ENCODE data around the gene CHD5.

DNA sequence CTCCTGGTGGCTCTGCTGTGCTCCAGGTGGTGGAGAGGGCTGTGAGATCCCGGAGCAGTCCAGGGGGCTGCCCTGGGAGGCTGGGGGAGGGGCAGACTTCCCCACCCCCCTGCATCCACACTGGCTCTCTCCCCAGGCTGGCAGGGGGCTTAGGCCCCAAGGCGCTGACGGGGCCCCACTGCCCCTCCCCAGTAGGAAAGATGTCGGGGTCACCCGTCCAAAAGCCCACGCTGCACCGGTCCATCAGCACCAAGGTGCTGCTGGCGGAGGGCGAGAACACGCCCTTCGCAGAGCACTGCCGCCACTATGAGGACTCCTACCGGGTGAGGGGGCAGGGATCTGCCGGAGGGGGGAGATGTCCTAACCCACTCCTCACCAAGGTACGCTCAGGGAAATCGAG is 31.6 kb upstream of the CHD5 start:
- TF ChIP-seq, protein P1, sequence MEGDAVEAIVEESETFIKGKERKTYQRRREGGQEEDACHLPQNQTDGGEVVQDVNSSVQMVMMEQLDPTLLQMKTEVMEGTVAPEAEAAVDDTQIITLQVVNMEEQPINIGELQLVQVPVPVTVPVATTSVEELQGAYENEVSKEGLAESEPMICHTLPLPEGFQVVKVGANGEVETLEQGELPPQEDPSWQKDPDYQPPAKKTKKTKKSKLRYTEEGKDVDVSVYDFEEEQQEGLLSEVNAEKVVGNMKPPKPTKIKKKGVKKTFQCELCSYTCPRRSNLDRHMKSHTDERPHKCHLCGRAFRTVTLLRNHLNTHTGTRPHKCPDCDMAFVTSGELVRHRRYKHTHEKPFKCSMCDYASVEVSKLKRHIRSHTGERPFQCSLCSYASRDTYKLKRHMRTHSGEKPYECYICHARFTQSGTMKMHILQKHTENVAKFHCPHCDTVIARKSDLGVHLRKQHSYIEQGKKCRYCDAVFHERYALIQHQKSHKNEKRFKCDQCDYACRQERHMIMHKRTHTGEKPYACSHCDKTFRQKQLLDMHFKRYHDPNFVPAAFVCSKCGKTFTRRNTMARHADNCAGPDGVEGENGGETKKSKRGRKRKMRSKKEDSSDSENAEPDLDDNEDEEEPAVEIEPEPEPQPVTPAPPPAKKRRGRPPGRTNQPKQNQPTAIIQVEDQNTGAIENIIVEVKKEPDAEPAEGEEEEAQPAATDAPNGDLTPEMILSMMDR (IDR thresholded peaks at IDR 0.05 in 2 of 3, conservative IDR thresholded peaks at IDR 0.05 in 1 of 3; ENCODE audit: borderline replicate concordance in 1 of 3, insufficient read depth in 1 of 3, low read depth in 2 of 3, low read length in 2 of 3) = no peak
- TF ChIP-seq, protein P2, sequence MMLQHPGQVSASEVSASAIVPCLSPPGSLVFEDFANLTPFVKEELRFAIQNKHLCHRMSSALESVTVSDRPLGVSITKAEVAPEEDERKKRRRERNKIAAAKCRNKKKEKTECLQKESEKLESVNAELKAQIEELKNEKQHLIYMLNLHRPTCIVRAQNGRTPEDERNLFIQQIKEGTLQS (IDR thresholded peaks at IDR 0.05) = no peak
- TF ChIP-seq EZH2phosphoT487 (IDR thresholded peaks at IDR 0.05; ENCODE audit: borderline replicate concordance) (no peak), POLR2A (IDR thresholded peaks at IDR 0.05; ENCODE audit: borderline replicate concordance, extremely low read depth, insufficient read depth, insufficient read length) (no peak)
